ENCODE data around the gene CLIC5.

- no peak for TF ChIP-seq CTCF (IDR thresholded peaks at IDR 0.05)
- no peak for TF ChIP-seq POLR2AphosphoS5 (IDR thresholded peaks at IDR 0.05)
Observed at GRCh38 chr6:46057792-46058191, 42.1 kb upstream of the CLIC5 start.
